COLO668 (cell line): ENCODE results near the gene SALL4.
"Not testable (repeated sequence)": the region's sequence is repeated elsewhere in the genome, so short reads cannot be mapped to it uniquely, and the experiment has no call there.

Experiments used
- DNase-seq: peaks from one replicate; lab custom pipeline; 2025; ENCODE audit not compliant: unreplicated experiment; lab: John Stamatoyannopoulos, UW

Gene SALL4

GRCh38 chr20:51767867-51768758, 34.2 kb downstream of the SALL4 start, which contains the start of gene ATP9A:
ATP9A (minus strand) TSS chr20:51768390; CDS start chr20:51768369, 21 bp downstream.
- peak; percentile 57 for DNase-seq

GRCh38 chr20:51766994-51767866, 35.1 kb downstream of the SALL4 start:
- peak; percentile 95 for DNase-seq

- not testable (repeated sequence) for DNase-seq
Observed at GRCh38 chr20:51765381-51765780, 36.9 kb downstream of the SALL4 start.

- no peak for DNase-seq
Observed at GRCh38 chr20:51763965-51764602, 38.2 kb downstream of the SALL4 start.

GRCh38 chr20:51760905-51761546, 41.3 kb downstream of the SALL4 start:
- no peak for DNase-seq

- DNase-seq: no peak
Observed at GRCh38 chr20:51759769-51760510, 42.4 kb downstream of the SALL4 start.

- no peak for DNase-seq
Observed at GRCh38 chr20:51758978-51759544, 43.3 kb downstream of the SALL4 start.

GRCh38 chr20:51757226-51757625, 45.1 kb downstream of the SALL4 start:
- DNase-seq: no peak

- no peak for DNase-seq
Observed at GRCh38 chr20:51756653-51757052, 45.7 kb downstream of the SALL4 start.

GRCh38 chr20:51753220-51753619, 49.1 kb downstream of the SALL4 start:
- DNase-seq: not testable (repeated sequence)

- no peak for DNase-seq
Observed at GRCh38 chr20:51752343-51752951, 49.9 kb downstream of the SALL4 start.

GRCh38 chr20:51750770-51751388, 51.4 kb downstream of the SALL4 start:
- DNase-seq: no peak

- peak; percentile 79 for DNase-seq
Observed at GRCh38 chr20:51750037-51750769, 52.1 kb downstream of the SALL4 start.

- DNase-seq: no peak
Observed at GRCh38 chr20:51749674-51750036, 52.7 kb downstream of the SALL4 start.

- DNase-seq: no peak
Observed at GRCh38 chr20:51747182-51747911, 55.0 kb downstream of the SALL4 start.

- no peak for DNase-seq
Observed at GRCh38 chr20:51745804-51746203, 56.5 kb downstream of the SALL4 start.

GRCh38 chr20:51740838-51741237, 61.5 kb downstream of the SALL4 start:
- DNase-seq: no peak

GRCh38 chr20:51740308-51740707, 62.0 kb downstream of the SALL4 start:
- DNase-seq: not testable (repeated sequence)
